Right lobe of liver (tissue), 6 donors: ENCODE results near the gene LSS. TPM values are rescaled to one million over a fixed set of nuclear protein-coding genes. Genes with fewer than 3 reads are reported as not detected.

Source experiments
- ATAC-seq, 4 donors: fragments of 200-7000 bp; cut with Tn5 transposase; one replicate each; pipeline ENCODE4 v1.9.1; 2020; ENCODE audit warnings: mild to moderate bottlenecking in 4 of 4, moderate library complexity in 4 of 4
- DNase-seq, 3 donors: peaks; one replicate each; pipeline ENCODE4 v3.0.0-alpha.2; 2020
- H3K27ac ChIP-seq, 3 donors: fragments of 200-600 bp; one replicate each; pipeline ENCODE4 v1.8.0; 2022
- H3K27me3 ChIP-seq, 2 donors: fragments of 200-600 bp; one replicate each; pipeline ENCODE4 v1.8.0; 2022
- H3K36me3 ChIP-seq, 4 donors: fragments of 200-600 bp; sonication (generic) in 1 of 4; one replicate each; pipeline versions ENCODE4 v1.5.1 to v1.8.0; 2017 to 2022; ENCODE audit warnings: control low read depth in 1 of 4
- H3K4me1 ChIP-seq, 4 donors: fragments of 200-600 bp; sonication (generic) in 1 of 4; one replicate each; pipeline versions ENCODE4 v1.5.1 to v1.8.0; 2017 to 2022; ENCODE audit warnings: control low read depth in 1 of 4
- H3K4me3 ChIP-seq, 3 donors: fragments of 200-600 bp; one replicate each; pipeline ENCODE4 v1.8.0; 2022
- H3K9me3 ChIP-seq, 4 donors: fragments of 200-600 bp; sonication (generic) in 1 of 4; one replicate each; pipeline versions ENCODE4 v1.5.1 to v1.8.0; 2017 to 2022; ENCODE audit warnings: control low read depth in 1 of 4
- POLR2A ChIP-seq: fragments of 450-650 bp; IDR thresholded peaks from one replicate; pipeline ENCODE4 v1.6.1; 2017; ENCODE audit warnings: antibody characterized with exemption, mild to moderate bottlenecking
- WGBS: methylation state at CpG from one replicate; pipeline ENCODE4 v1.1.6; 2018; ENCODE audit warnings: low coverage, low lambda C conversion rate; ENCODE audit not compliant: insufficient coverage; ENCODE audit errors: missing lambda C conversion rate; 5-methylcytosine and 5-hydroxymethylcytosine counted together
- intact Hi-C, 2 donors: fragments of 100-400 bp; cut with DNase I; formaldehyde crosslinking; loops; one replicate each; pipeline versions ENCODE4 v1.11.2 to v1.14.1; 2022
- long read RNA-seq: library from polyadenylated mRNA; unstranded; transcript quantifications from one replicate; pipeline ENCODE4 v2.0.0, GENCODE V29; 2019
- total RNA-seq, 6 experiments: library from RNA; depleted of rRNA in 2 of 6; stranded (reverse); fragments of >200 nt in 2 of 6; fragmentation: NEBNext Ultra II Directional in 3 of 6; extraction: Animal tissue kit (Norgen Biotek cat#: 25700) in 3 of 6; gene quantifications; one replicate each; pipeline versions ENCODE4 v1.1.0 to v1.2.4, GENCODE V29; 2016 to 2023
- TF ChIP-seq, protein P1 (sequence below), 4 donors: fragments of 200-600 bp in 3 of 4; fragments of 450-650 bp in 1 of 4; IDR thresholded peaks; one replicate each; pipeline versions ENCODE4 v1.5.1 to v1.8.0; 2016 to 2022; ENCODE audit warnings: antibody characterized with exemption in 4 of 4, mild to moderate bottlenecking in 2 of 4
- donor health status: DM: no; HTN: yes; CAD: no.
- donor health status: DM: no; HTN: no; CAD: no.
- donor health status: DM: no; HTN: no; CAD: no.
- donor health status: DM: no; HTN: yes; CAD: no.
- donor health status: DM: no; HTN: yes; CAD: no.

Gene LSS
- total RNA-seq, result 100 to 1,000 TPM in 1 of 6 experiments, 10 to 100 TPM in 5; 37.0 to 103 (median 59.6) TPM
- long read RNA-seq, partial matches to known transcripts, result 3 of 11 reads
- long read RNA-seq, other reads (novel, unspliced or antisense), result 6 of 11 reads

DNA sequence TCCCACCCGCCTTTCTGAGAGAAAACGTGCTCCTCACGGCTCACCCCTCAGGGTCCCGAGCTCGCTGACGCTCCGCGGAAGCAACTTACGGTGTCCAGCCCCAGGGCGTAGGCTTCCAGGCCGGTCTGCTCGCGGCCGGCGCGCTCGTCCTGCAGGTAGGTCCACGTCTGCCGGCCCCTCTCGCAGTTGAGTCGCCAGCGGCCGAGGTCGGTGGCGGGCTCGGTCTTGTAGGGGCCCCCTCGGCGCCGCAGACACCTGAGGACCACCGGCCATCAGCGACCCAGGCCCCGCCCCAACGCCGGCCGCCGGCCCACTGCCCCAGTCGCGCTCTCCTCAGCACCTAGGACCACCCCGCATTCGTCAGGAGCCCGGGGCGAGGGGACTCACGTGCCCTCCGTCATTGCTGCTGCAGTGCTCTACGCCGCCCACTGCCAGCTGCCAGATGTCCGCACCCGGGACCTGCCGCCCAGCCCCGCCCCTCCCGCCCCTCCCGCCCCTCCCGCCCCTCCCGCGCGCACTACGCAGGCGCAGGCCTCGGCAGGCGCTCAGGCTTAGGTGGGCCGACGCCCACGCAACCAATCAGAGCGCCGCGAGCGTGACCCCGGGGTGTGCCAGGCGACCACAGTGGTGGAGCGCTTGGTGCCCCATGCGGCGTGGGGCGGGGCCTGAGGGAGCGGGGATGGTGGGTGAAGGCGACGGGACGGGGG lies at the start of gene LSS:
TSS of gene LSS (minus strand) at position 430 of the 707 bp plus-strand sequence. CDS start at position 401, 29 bp downstream.
- DNase-seq (peak; percentile 100), ATAC-seq (peak; percentile 82 to 94 (median 88))
- peaks cover 0 to 5% (median 0%) of the 10 kb centered on the region in 4 donors for H3K36me3 ChIP-seq
- peak within 1 kb of the TSS; percentile 96 to 98 (median 98) for H3K4me3 ChIP-seq
- H3K27me3 ChIP-seq, result no peaks in the 10 kb centered on the region
- WGBS, result 0% methylated on average over 6 of the region's 77 CpGs
- no peaks in the 10 kb centered on the region for H3K9me3 ChIP-seq
- H3K4me1 ChIP-seq, result peaks cover 0 to 23% (median 6%) of the 10 kb centered on the region in 4 donors
- TF ChIP-seq, protein P1, sequence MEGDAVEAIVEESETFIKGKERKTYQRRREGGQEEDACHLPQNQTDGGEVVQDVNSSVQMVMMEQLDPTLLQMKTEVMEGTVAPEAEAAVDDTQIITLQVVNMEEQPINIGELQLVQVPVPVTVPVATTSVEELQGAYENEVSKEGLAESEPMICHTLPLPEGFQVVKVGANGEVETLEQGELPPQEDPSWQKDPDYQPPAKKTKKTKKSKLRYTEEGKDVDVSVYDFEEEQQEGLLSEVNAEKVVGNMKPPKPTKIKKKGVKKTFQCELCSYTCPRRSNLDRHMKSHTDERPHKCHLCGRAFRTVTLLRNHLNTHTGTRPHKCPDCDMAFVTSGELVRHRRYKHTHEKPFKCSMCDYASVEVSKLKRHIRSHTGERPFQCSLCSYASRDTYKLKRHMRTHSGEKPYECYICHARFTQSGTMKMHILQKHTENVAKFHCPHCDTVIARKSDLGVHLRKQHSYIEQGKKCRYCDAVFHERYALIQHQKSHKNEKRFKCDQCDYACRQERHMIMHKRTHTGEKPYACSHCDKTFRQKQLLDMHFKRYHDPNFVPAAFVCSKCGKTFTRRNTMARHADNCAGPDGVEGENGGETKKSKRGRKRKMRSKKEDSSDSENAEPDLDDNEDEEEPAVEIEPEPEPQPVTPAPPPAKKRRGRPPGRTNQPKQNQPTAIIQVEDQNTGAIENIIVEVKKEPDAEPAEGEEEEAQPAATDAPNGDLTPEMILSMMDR (IDR thresholded peaks at IDR 0.05), result no peak
- TF ChIP-seq POLR2A, result peak; percentile 71
- intact Hi-C loops, result no loop called here
- peak within 1 kb of the TSS; percentile 72 to 85 (median 79) for H3K27ac ChIP-seq

DNA sequence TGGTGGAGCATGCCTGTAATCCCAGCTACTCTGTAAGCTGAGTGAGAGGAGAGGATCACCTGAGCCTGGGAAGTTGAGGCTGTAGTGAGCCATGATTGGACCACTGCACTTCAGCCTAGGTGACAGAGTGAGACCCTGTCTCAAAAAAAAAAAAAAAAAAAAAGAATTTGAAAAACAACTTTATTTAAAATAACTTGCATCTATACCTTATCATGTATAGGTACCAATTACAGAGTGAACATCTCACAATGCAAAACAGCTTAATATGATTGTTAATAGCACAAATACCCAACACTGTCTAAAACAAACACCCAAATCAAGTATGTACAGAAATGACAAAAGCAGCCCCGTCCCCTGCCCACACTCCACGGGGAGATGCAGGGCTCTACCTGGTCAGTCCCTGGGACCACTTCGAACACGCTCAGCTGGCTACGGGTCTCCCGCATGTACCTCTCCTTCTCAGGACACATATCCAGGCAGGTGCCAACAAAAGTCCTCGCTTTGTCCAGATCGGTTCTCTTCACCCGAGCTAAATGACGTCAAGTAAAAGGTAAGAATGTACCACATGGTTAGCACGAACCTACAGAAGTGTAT lies 46.3 kb upstream of the LSS start:
- intact Hi-C loops, result no loop called here
- no peak for ATAC-seq
- Histone ChIP-seq H3K27me3 (no peaks in the 10 kb centered on the region), H3K4me3 (no peak overlapping the region), H3K36me3 (peaks cover 13 to 96% (median 62%) of the 10 kb centered on the region in 4 donors), H3K9me3 (no peaks in the 10 kb centered on the region), H3K27ac (no peak overlapping the region), H3K4me1 (no peaks in the 10 kb centered on the region)
- TF ChIP-seq, protein P1 (IDR thresholded peaks at IDR 0.05), result no peak
- no peak for TF ChIP-seq POLR2A
- DNase-seq, result no peak
- WGBS, result 89% methylated on average over 11 of the region's 11 CpGs

DNA sequence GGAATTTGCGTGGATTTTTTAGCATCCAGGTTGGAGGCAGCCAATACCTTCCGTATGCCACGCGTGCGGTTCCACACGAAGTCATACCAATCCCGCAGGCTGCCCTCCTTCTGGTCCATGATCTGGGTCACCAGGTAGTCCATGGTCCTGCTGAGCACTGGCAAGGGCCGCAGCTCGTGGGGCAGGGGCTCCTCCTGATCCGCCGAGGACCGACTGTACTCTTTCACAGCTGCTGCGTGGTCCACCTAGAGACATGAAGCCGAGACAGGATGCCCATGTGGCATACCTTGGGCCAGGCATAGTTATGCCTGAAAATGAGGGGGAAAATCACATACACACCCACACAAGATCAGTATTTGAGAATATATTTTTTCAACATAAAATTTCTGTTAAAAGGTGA lies 44.8 kb upstream of the LSS start:
- DNase-seq (no peak), ATAC-seq (no peak)
- Histone ChIP-seq H3K27me3 (no peaks in the 10 kb centered on the region), H3K4me3 (no peak overlapping the region), H3K9me3 (no peaks in the 10 kb centered on the region), H3K27ac (no peak overlapping the region), H3K4me1 (no peaks in the 10 kb centered on the region), H3K36me3 (peaks cover 4 to 96% (median 64%) of the 10 kb centered on the region in 4 donors)
- WGBS, result 98% methylated on average over 13 of the region's 14 CpGs
- TF ChIP-seq, protein P1 (IDR thresholded peaks at IDR 0.05), result no peak
- TF ChIP-seq POLR2A, result no peak
- intact Hi-C loops, result no loop called here

DNA sequence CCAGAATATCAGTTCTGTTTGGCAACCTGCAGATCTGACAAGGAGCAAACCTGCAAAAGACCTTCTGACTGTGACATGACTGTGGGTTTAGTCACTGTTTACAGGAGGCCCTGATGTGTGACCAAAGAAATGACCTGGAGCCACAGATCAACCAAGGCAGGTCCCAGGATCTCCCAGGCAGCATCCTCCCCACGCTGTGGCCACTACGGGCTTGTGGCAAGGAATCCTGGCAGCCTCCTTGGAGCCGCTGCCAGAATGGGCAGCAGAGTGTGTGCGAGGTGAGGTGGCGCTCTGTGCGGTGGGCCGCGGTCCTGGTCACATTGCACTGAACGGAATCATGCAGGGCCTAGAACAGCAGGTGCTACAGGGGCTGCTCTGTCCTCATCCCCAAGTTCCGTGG lies 40.9 kb upstream of the LSS start:
- TF ChIP-seq, protein P1 (IDR thresholded peaks at IDR 0.05), result no peak
- no peak for TF ChIP-seq POLR2A
- intact Hi-C loops, result no loop called here
- no peaks in the 10 kb centered on the region for H3K27me3 ChIP-seq
- no peak for DNase-seq
- peaks cover 0 to 95% (median 53%) of the 10 kb centered on the region in 4 donors for H3K36me3 ChIP-seq
- H3K4me1 ChIP-seq, result no peaks in the 10 kb centered on the region
- H3K27ac ChIP-seq, result no peak overlapping the region
- no peak overlapping the region for H3K4me3 ChIP-seq
- WGBS, result no CpG with 5 or more reads among the region's 10 CpGs
- no peaks in the 10 kb centered on the region for H3K9me3 ChIP-seq
- no peak for ATAC-seq
